ENCODE results near the gene CDY1B. TPM values are rescaled to one million over a fixed set of nuclear protein-coding genes. Genes with fewer than 3 reads are reported as not detected.
"Not testable (repeated sequence)": the region's sequence is repeated elsewhere in the genome, so short reads cannot be mapped to it uniquely, and the experiment has no call there.

Gene CDY1B, protein sequence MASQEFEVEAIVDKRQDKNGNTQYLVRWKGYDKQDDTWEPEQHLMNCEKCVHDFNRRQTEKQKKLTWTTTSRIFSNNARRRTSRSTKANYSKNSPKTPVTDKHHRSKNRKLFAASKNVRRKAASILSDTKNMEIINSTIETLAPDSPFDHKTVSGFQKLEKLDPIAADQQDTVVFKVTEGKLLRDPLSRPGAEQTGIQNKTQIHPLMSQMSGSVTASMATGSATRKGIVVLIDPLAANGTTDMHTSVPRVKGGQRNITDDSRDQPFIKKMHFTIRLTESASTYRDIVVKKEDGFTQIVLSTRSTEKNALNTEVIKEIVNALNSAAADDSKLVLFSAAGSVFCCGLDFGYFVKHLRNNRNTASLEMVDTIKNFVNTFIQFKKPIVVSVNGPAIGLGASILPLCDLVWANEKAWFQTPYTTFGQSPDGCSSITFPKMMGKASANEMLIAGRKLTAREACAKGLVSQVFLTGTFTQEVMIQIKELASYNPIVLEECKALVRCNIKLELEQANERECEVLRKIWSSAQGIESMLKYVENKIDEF
- not detected for total RNA-seq

DNA sequence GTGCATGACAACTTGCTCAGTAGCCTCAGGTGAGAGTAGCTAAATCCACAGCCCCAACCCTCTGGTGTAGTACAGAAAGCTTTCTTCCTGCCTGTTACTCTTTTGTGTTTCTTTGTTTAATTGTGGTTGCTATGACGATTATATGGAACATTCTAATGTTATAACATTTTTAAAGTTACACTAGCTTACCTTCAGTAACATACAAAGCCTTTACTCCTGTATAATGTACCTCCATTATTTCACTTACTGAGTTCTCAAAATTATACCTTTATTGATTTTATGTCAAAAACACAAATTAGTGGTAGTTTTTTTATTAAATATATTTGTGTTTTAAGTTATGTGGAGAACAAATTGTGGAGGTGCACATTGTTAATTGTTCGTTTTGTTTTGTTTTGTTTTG is at the start of gene CDY1B:
TSS of gene CDY1B (minus strand) at position 101 of the 400 bp plus-strand sequence. CDS start 331 bp downstream, outside the sequence.
- DNase-seq (ENCODE audit: low spot score in 2 of 2); H3K36me3 ChIP-seq; H3K27ac ChIP-seq; H3K9me3 ChIP-seq; H3K4me3 ChIP-seq; H3K27me3 ChIP-seq; H3K4me1 ChIP-seq: not testable (repeated sequence)
- WGBS: no CpG with 5 or more reads among the region's 2 CpGs

DNA sequence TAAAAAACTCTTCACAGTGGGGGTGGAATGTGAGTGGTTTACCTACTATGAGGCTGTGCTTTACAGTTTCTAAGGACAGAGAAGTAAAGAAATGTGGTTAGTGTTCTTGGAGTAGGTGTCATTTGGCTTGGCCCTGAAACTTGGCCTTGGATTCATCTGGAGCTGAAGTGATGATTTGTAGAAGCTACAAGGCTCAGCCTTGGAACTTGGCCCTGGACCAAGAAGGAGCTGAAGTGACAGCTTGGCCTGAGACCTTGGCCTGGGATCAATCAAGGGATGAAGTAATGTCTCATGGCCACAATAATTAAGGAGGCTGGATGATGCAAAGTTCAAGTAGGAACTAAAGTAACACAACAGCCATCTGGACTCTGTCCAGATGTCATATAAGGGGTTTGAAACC is 1.7 kb upstream of the CDY1B start:
- not testable (repeated sequence) for DNase-seq (ENCODE audit: low spot score in 2 of 2); H3K4me1 ChIP-seq; H3K27ac ChIP-seq; H3K27me3 ChIP-seq; H3K9me3 ChIP-seq; H3K36me3 ChIP-seq; H3K4me3 ChIP-seq

DNA sequence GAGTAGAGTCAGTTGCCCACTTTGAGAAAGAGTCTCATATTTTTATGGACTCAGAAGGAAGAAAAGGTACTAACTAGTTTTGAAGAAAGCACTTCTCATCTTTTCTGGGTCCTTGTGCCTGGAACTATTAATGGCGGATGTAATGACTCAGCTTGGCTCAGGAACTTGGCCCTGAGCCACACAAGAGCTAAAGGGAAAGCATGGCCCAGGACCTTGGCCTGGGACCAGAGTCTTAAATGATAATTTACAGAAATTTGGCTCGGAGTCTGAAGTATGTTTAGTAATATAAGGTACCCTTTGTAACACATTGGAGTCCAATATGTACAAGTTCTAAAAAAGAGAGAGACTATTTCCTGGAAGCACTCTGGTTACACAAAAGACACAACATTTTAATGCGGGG is 4.6 kb downstream of the CDY1B start:
- not testable (repeated sequence) for H3K27ac ChIP-seq; DNase-seq (ENCODE audit: low spot score in 2 of 2); H3K4me1 ChIP-seq; H3K36me3 ChIP-seq; H3K27me3 ChIP-seq; H3K4me3 ChIP-seq; H3K9me3 ChIP-seq
- WGBS: no CpG with 5 or more reads among the region's 3 CpGs

DNA sequence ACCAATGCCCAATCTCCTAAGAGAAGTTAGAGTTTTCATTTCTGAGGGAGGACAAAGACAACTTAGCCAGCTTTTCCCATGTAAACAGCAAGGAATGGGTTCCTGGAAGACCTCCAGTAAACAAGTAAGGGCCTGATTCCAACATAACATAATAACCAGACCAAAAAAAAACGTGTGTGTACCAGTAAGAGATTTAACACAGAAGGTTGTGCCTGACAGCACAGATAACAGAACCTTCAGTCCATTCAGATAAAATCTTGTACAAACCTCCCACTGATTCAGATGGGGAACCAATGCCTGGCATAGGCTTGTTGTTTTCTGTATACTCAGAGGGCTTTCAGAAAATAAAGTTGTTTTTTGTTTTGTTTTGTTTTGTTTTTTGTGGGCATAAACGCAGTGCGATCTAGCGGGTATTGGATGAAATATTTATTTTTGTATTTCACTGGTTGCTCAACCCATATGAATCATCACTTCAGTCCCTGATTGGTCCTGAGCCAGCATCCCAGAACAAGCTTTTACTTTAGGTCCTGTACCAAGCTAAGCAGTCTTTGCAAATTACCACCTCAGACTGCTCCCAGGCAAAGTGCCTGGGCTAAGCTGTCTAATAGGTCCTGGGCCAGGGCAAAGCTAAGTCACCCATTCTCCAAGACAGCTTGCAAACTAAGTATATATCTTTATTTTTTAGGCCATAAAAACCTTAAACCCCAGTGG is 8.7 kb downstream of the CDY1B start:
- no CpG with 5 or more reads among the region's 4 CpGs for WGBS
- H3K27ac ChIP-seq; DNase-seq (ENCODE audit: low spot score in 2 of 2); H3K36me3 ChIP-seq; H3K4me3 ChIP-seq; H3K27me3 ChIP-seq; H3K4me1 ChIP-seq; H3K9me3 ChIP-seq: not testable (repeated sequence)

DNA sequence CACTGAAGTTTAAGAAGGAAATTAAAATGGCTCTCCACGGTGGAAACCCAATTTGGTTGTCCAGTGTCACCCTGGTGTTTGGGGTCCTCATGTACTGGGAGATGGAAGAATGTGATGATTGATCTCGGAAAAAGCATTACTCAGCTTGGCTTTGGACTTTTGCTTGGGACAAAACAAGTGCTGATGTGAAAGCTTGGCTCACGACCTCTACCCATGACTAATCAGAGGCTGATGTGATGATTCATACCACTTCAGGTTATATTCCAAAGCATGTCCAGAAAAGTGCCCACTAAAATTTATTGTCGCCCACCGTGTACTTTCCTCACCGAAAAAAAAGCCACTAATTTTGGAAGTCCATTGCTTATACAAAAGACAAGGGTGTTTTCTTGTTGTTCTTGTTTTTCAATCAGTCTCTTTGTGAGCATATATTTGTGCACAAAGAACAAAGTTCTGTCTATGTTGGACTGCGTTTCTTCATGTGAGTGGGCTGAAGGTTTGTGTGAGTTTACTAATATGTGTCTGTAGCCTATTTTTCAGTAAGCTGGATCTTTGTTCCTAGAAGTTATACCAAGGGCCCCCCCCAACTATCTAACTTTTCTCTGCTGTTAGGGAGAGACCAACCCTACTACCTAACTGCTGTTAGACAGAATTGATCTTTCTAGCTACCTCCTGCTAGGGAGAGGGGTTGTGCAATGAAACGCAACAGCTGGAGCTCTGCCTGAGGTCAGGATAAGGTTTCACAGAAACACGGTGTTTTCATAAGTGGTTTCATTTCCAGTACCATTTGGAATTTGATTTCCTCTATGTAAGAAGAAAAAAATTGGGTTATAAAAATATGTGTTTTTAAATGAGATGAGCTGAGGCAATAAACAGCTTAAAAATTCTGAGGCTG is 21.4 kb downstream of the CDY1B start:
- not testable (repeated sequence) for DNase-seq (ENCODE audit: low spot score in 2 of 2); H3K4me3 ChIP-seq; H3K4me1 ChIP-seq; H3K9me3 ChIP-seq; H3K36me3 ChIP-seq; H3K27ac ChIP-seq; H3K27me3 ChIP-seq
- whole genome bisulfite sequencing: no CpG with 5 or more reads among the region's 9 CpGs

All from suprapubic skin (tissue), 4 donors.